Jurkat, Clone E6-1 (cell line): ENCODE data around the gene HACD3.
"Not testable (repeated sequence)": the region's sequence is repeated elsewhere in the genome, so short reads cannot be mapped to it uniquely, and the experiment has no call there.

Experiments used
- DNase-seq: peaks from one replicate; pipeline ENCODE4 v3.0.0-alpha.2; 2011; ENCODE audit warnings: low read depth, low spot score
- H3K4me3 ChIP-seq: 2 replicates; pipeline ENCODE4 v1.5.1; 2011; ENCODE audit warnings: mild to moderate bottlenecking, low read length, control low read depth, moderate library complexity

The HACD3 gene

DNA sequence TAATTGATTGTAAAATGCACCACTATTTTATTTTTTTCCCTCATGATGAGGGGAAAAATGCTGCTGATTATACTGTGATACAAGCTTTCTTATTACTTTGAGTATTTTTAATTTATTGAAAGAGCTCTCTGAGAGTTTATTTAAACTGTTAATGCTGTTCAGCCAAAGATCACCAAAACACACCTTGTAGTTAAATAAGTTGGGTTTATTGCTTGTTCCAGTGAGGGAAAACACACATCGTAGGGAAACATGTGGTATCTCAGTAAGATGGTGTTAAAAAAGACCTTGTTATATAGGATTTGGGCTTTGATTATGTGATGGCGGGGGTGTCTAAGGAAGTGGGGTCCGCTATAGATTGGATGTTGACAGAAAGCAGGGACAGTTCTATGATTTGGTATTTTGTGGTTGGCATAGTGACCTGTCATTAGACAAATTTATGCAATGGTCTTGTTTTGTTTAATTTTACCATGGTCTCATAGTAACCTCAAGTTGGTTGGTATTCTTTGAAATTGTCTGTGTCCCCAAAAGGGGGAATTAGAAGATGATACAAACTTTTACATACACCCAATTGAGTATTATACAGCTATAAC, 11.1 kb downstream of the HACD3 start:
- H3K4me3 ChIP-seq: no peak overlapping the region
- no peak for DNase-seq

DNA sequence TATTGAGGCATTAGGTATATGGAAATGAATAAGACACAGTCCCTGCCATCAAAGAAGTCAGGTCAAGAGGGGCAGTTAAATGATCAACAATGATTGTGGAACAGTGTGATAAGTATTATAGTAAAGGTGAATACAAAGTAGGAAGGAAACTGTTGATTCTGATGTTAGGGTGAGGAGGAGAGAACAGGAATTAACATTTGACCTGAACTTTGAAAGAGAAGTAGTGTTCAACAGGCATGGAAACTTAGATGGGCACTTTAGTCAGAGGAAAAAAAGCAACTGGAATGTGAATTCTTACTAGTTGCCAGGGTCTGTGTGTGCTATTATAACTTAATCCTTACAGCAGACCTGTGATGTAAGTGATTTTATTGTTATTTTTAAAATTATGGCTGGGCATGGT, 17.6 kb downstream of the HACD3 start:
- H3K4me3 ChIP-seq: no peak overlapping the region
- DNase-seq: no peak

DNA sequence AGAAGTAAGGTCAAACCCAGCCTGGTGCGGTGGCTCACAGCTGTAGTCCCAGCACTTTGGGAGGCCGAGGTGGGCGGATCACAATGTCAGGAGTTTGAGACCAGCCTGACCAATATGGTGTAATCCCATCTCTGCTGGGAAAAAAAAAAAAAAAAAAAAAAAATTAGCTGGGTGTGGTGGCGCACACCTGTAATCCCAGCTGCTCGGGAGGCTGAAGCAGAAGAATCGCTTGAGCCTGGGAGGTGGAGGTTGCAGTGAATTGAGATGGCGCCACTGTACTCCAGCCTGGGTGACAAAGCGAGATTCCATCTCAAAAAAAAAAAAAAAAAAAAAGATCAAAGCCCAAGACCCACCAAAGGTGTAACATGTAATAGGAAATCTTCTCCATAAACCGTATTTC, 19.0 kb downstream of the HACD3 start:
- H3K4me3 ChIP-seq, DNase-seq: not testable (repeated sequence)

DNA sequence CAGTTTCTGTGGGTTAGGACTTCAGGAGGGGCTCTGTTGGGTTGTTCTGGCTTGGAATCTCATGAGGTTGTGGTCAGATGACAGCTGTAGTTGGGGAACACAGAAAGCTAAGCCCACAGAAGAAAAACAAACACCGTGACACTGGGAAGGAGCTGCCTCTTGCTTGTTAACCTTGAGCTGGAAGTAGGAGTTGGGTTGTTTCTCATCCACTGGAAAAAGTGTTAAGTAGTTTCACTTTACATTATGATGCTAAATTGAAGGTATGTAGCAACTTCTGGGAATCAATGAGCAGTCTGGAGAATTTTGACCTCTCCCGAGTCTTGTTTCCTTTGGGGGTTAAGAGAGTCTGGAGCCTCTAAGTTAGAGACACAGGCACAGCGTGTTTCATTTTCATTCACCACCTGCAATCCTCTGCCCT, 20.4 kb downstream of the HACD3 start:
- DNase-seq: no peak
- H3K4me3 ChIP-seq: no peak overlapping the region

DNA sequence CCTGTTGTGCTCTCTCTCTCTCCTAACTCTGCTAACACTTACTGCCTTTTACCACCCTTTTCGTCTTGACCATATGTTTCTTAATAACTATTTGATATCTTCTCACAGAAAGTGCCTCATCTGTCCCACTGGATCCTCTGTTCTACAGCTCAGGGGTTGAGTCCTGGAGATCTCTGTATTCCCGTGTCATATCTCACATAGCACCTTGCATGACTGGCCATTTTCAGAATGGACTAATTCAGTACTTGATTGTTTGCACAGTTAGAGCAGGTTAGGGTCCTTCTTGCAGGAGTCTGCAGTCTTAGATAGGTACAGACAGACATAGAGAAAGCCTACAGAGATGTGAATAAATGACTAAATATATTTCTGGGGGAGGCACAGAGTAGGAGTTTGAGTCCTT, 20.9 kb downstream of the HACD3 start:
- no peak overlapping the region for H3K4me3 ChIP-seq
- DNase-seq: no peak

DNA sequence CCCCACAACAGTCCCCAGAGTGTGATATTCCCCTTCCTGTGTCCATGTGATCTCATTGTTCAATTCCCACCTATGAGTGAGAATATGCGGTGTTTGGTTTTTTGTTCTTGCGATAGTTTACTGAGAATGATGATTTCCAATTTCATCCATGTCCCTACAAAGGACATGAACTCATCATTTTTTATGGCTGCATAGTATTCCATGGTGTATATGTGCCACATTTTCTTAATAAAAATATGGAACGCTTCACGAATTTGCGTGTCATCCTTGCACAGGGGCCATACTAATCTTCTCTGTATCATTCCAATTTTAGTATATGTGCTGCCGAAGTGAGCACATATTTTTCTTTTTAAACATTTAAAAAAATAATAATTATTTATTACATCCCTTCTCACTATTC, 22.6 kb downstream of the HACD3 start:
- H3K4me3 ChIP-seq, DNase-seq: not testable (repeated sequence)

DNA sequence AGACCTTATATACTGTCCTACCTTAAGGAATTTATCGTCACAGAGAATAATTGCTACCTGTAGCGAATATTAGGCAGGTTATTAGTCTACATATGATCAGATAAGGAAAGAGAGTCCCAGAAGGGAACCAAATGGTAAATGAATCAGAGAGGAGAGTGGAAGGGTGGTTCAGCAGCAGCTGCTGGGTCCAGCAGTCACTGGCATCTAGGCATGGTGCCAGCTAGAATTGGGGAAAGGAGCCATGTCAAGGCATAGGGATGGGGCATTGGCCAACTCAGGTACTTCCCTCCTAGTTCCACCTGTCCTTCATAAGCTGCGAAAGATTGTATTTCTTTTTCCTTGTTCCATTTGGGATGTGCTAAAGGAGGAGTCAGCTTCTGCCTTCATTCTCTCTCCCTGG, 23.4 kb downstream of the HACD3 start:
- H3K4me3 ChIP-seq: no peak overlapping the region
- no peak for DNase-seq

- no peak overlapping the region for H3K4me3 ChIP-seq
- DNase-seq: no peak
These were observed 26.4 kb downstream of the HACD3 start for GRCh38 chr15:65556622-65557021.

- DNase-seq: no peak
- no peak overlapping the region for H3K4me3 ChIP-seq
These were observed 28.1 kb downstream of the HACD3 start for GRCh38 chr15:65558336-65558735.

DNA sequence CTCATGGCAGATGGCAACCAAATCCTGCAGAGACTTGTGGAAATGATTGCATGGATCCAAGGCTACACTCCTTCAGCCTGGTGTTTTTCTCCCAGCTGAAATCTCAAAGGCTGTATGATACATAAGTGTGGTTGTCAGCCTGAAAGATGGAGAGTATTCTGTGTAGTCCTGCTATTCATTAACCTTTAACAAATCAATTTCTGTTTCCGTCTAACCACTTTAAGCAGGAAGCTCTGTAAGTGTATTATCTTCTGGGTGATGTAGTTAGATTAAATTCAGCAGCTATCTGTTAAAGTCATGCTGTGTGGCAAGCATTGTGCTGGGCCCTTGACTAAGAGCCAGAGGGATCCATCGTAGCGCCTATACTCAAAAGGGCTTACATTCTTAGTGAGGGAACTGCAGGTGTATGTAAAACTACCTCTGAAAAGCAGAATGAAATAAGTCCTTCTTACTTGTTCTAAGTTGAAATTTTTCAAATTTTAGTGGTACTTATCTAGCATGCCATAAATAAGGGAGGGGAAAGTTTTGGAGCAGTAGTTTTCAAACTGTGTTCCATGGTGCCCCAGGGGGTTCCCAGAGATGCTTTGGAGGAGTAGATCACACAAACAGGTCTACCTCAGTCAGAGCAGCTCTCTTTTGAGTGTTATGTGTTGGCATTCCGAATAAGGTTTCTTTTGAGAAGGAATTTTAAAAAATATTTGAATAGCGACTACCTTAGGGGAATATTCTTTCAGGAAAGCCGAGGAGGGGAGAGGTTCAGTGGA, 28.9 kb downstream of the HACD3 start:
- H3K4me3 ChIP-seq: no peak overlapping the region
- no peak for DNase-seq

- DNase-seq: no peak
- H3K4me3 ChIP-seq: no peak overlapping the region
These were observed 29.7 kb downstream of the HACD3 start for GRCh38 chr15:65559941-65560340.

GRCh38 chr15:65561934-65562333, 31.7 kb downstream of the HACD3 start:
- no peak overlapping the region for H3K4me3 ChIP-seq
- no peak for DNase-seq

- H3K4me3 ChIP-seq: no peak overlapping the region
- DNase-seq: no peak
These were observed 39.5 kb downstream of the HACD3 start for GRCh38 chr15:65569728-65570127.

DNA sequence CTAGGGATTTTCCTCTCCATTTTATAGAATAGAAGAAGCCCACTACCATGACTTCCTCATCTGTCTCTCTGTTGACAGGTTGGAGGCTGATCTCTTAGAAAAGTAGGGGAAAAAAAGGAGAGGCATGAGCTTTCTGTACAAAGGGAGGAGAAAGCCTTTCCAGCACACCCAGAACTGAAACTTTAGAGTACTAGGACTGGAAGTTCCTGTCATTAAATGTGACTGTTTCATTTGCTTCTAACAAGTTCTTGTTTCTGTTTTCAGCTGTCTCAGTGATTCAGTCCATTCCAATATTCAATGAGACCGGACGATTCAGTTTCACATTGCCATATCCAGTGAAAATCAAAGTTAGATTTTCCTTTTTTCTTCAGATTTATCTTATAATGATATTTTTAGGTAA, 41.7 kb downstream of the HACD3 start:
- DNase-seq: no peak
- no peak overlapping the region for H3K4me3 ChIP-seq

- H3K4me3 ChIP-seq: no peak overlapping the region
- no peak for DNase-seq
These were observed 46.4 kb downstream of the HACD3 start for GRCh38 chr15:65576664-65577063.

GRCh38 chr15:65577129-65577996, 47.1 kb downstream of the HACD3 start:
- no peak overlapping the region for H3K4me3 ChIP-seq
- DNase-seq: no peak

DNA sequence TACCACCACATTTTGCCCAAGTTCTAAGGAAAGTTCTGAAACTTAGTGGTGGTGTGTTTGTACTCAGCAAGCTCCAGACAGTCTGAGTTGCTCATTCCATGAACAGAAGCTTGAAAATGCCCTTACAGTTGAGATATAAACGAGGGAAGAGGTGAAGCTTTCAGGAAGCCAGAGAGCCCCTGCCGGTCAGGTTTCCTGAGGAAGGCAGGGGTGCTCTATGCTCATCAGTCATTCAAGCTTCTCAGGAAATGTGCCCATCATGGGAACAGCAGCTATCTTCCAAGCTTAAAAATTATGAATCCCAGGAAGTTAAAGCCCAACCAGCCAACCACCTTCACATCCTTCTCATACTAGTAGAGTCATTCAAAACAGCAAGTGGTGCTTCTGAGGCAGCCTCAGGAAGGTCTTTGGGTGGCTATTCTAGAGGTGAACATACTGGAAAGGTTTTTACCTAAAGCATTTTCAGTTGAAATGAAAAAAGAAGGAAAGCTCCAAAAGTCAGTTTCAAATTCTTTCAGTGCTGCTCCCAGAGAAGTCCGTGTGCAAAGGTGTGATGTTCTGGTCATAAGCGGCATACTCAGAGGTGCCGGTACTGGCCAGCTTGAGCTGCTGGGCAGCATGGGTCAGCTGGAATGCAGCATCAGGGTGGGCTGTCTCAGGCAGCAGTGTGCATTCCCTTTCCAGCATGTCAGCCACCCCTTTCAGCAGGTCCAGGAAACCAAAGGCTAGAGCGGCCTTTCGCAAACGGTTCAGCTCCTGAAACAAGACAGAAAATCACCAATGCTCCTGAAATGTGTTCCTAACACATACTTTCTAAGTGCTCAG, 48.9 kb downstream of the HACD3 start:
- DNase-seq: no peak

DNA sequence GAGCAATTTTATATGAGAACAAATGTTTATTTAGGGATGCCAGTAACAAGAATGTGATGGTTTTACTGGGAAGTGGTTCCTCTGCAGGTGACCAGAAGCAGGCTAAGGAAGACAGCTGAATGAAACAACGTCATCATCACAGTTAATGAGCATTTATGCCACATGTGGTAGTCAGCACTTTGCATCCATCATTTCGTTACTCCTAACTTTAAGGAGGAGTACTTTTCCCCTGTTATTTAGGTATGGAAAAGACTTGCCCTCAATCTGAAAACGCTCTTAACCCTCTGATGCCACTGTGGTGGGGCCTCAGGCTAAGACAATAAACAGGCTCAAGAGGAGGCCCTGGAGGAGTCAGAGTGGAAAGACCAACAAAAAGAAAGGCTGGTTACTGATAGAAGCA, 49.5 kb downstream of the HACD3 start:
- H3K4me3 ChIP-seq: no peak overlapping the region
- DNase-seq: no peak

More for the DNA sequence above, 48.9 kb downstream of the HACD3 start:
- no peak overlapping the region for H3K4me3 ChIP-seq

DNA sequence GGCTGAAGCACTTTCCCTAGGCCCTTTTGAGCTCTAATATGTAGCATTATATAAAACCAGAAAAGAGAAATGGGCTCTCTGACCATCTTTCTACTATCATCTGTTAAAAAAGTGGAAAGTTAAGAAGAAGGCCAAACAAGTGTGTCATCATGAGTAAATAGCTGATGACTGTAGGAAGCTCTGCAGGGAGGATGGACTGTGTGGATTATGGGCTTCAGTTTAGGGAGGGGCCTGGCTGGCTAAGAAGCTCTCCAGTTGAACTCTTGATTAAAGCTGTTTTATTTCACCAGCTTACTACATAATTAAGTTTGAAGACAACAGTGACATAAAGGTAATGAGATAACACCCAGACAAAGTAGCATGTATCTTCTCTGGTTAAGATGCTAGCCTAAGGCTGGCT, 50.0 kb downstream of the HACD3 start:
- no peak overlapping the region for H3K4me3 ChIP-seq
- no peak for DNase-seq
